ENCODE results near the gene SLC34A3. TPM values are rescaled to one million over a fixed set of nuclear protein-coding genes. Genes with fewer than 3 reads are reported as not detected.
A peak's percentile ranks its signal among the peaks of the same experiment; 100 is the strongest.

Gene SLC34A3
- total RNA-seq, 6 donors from 2014 or later = 0.10 to 0.17 TPM; not detected in 4

DNA sequence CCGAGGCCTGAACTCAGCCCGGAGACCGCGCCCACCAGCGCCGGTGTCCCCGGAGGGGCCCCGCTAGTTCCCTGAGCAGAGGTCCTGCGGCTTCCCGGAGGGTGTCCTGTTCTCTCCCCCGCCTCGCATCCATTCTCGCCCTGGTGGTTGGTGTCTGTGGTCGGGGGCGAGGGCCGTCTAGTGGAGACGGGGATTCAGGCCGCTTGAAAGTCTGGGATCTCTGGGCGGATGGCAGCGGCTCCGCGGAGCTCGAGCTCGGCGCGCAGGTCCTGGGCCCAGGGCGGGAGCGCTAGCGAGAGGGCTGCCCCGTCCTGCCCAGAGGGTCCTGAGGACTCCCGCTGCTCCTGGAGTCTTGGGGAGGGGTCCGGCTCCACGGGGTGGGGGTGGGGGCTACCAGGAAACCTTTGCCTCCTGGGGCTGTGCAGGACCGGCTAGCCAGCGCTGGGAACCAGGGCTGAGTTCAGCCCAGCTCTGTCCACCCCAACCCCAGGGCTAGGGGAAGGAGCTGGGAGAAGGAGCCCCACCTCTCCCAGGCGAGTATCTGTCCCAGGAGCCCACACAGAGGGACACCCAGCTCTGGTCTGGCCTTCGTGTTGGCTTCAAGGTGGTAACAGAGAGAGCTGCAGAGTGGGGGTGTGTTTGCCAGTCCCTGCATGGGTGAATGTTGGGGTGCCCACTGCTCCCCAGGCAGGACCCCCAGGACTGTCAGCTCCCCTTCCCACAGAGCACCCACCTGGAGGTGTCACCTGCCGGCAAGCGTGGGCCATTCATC is 50.8 kb downstream of the SLC34A3 start:
- Histone ChIP-seq H3K27ac (no peak overlapping the region), H3K4me3 (peak overlapping the region in 1 of 4 donors; percentile 5), H3K36me3 (peaks cover 6 to 53% (median 29%) of the 10 kb centered on the region in 4 donors), H3K9me3 (no peaks in the 10 kb centered on the region), H3K27me3 (no peaks in the 10 kb centered on the region), H3K4me1 (peaks cover 26 to 53% (median 33%) of the 10 kb centered on the region in 4 donors)
- TF ChIP-seq POLR2AphosphoS5 (IDR thresholded peaks at IDR 0.05) (no peak), POLR2A (IDR thresholded peaks at IDR 0.05) (no peak), EP300 (IDR thresholded peaks at IDR 0.05) (no peak)
- TF ChIP-seq, protein P1, sequence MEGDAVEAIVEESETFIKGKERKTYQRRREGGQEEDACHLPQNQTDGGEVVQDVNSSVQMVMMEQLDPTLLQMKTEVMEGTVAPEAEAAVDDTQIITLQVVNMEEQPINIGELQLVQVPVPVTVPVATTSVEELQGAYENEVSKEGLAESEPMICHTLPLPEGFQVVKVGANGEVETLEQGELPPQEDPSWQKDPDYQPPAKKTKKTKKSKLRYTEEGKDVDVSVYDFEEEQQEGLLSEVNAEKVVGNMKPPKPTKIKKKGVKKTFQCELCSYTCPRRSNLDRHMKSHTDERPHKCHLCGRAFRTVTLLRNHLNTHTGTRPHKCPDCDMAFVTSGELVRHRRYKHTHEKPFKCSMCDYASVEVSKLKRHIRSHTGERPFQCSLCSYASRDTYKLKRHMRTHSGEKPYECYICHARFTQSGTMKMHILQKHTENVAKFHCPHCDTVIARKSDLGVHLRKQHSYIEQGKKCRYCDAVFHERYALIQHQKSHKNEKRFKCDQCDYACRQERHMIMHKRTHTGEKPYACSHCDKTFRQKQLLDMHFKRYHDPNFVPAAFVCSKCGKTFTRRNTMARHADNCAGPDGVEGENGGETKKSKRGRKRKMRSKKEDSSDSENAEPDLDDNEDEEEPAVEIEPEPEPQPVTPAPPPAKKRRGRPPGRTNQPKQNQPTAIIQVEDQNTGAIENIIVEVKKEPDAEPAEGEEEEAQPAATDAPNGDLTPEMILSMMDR (IDR thresholded peaks at IDR 0.05) = no peak
- WGBS, 2 donors = 70 to 82% methylated on average over 4 to 25 of the region's 39 CpGs
- DNase-seq (peak in 1 of 2 donors; percentile 33), ATAC-seq (ENCODE audit: low FRiP score in 2 of 2) (no peak)

Other genes with a start within 250 kb of the SLC34A3 start
- gene LCNL1, start 247.9 kb upstream of the SLC34A3 start, total RNA-seq = 1 to 10 TPM in 4 of 6 donors, under 1 TPM in 1, not detected in 1; 0.61 to 6.3 (median 1.8) TPM
- 100 to 1,000 TPM in 1 of 6 donors, 10 to 100 TPM in 5; 41.8 to 150 (median 52.8) TPM for gene PAXX, start 238.5 kb upstream of the SLC34A3 start, total RNA-seq
- 100 to 1,000 TPM in 2 of 6 donors, 10 to 100 TPM in 4; 41.9 to 132 (median 85.2) TPM for gene CLIC3, start 234.3 kb upstream of the SLC34A3 start, total RNA-seq
- 10 to 100 TPM; 14.7 to 49.2 (median 29.6) TPM for gene ABCA2, start 202.7 kb upstream of the SLC34A3 start, total RNA-seq
- 1 to 10 TPM in 4 of 6 donors, under 1 TPM in 1, not detected in 1; 0.94 to 2.3 (median 2.0) TPM for gene FUT7, start 198.8 kb upstream of the SLC34A3 start, total RNA-seq
- 100 to 1,000 TPM in 2 of 6 donors, 10 to 100 TPM in 4; 26.7 to 199 (median 73.2) TPM for gene NPDC1, start 184.7 kb upstream of the SLC34A3 start, total RNA-seq
- under 1 TPM in 4 of 6 donors, not detected in 2; 0.34 to 0.98 (median 0.55) TPM for gene ENTPD2, start 176.8 kb upstream of the SLC34A3 start, total RNA-seq
- 1 to 10 TPM in 4 of 6 donors, under 1 TPM in 2; 0.69 to 6.8 (median 1.4) TPM for gene SAPCD2, start 160.3 kb upstream of the SLC34A3 start, total RNA-seq
- 10 to 100 TPM; 10.5 to 69.1 (median 34.0) TPM for gene UAP1L1, start 153.4 kb upstream of the SLC34A3 start, total RNA-seq
- 10 to 100 TPM; 38.0 to 97.4 (median 54.1) TPM for gene MAN1B1, start 143.9 kb upstream of the SLC34A3 start, total RNA-seq
- 100 to 1,000 TPM; 108 to 394 (median 229) TPM for gene DPP7, start 116.2 kb upstream of the SLC34A3 start, total RNA-seq
- 1 to 10 TPM in 1 of 6 donors, under 1 TPM in 2, not detected in 3; 0.17 to 2.1 (median 0.49) TPM for gene GRIN1, start 91.7 kb upstream of the SLC34A3 start, total RNA-seq
- gene LRRC26, start 60.9 kb upstream of the SLC34A3 start, total RNA-seq = 1 to 10 TPM in 3 of 6 donors, under 1 TPM in 1, not detected in 2; 0.46 to 6.3 (median 1.7) TPM
- gene TMEM210, start 58.8 kb upstream of the SLC34A3 start, total RNA-seq = not detected
- 100 to 1,000 TPM in 1 of 6 donors, 10 to 100 TPM in 5; 31.9 to 174 (median 67.3) TPM for gene ANAPC2, start 42.3 kb upstream of the SLC34A3 start, total RNA-seq
- 100 to 1,000 TPM in 1 of 6 donors, 10 to 100 TPM in 5; 39.8 to 110 (median 73.0) TPM for gene SSNA1, start 42.2 kb upstream of the SLC34A3 start, total RNA-seq
- gene TPRN, start 30.2 kb upstream of the SLC34A3 start, total RNA-seq = 10 to 100 TPM; 18.9 to 33.1 (median 27.1) TPM
- 10 to 100 TPM; 17.8 to 35.5 (median 31.1) TPM for gene TMEM203, start 25.3 kb upstream of the SLC34A3 start, total RNA-seq
- gene NDOR1, start 25.2 kb upstream of the SLC34A3 start, total RNA-seq = 10 to 100 TPM in 4 of 6 donors, 1 to 10 TPM in 2; 7.7 to 54.5 (median 18.5) TPM
- gene RNF208, start 8.7 kb upstream of the SLC34A3 start, total RNA-seq = 10 to 100 TPM in 1 of 6 donors, 1 to 10 TPM in 5; 2.3 to 12.6 (median 4.5) TPM
- 1 to 10 TPM in 2 of 6 donors, under 1 TPM in 3, not detected in 1; 0.20 to 2.0 (median 0.97) TPM for gene CYSRT1, start 5.7 kb upstream of the SLC34A3 start, total RNA-seq
- under 1 TPM in 3 of 6 donors, not detected in 3; 0.46 to 0.59 (median 0.57) TPM for gene RNF224, start 3.4 kb upstream of the SLC34A3 start, total RNA-seq
- 100 to 1,000 TPM; 120 to 539 (median 227) TPM for gene TUBB4B, start 10.4 kb downstream of the SLC34A3 start, total RNA-seq
- gene STPG3, start 20.4 kb downstream of the SLC34A3 start, total RNA-seq = under 1 TPM in 1 of 6 donors, not detected in 5; 0.23 TPM
- 10 to 100 TPM; 31.8 to 55.6 (median 49.8) TPM for gene NELFB, start 24.4 kb downstream of the SLC34A3 start, total RNA-seq
- 10 to 100 TPM; 31.5 to 62.6 (median 39.2) TPM for gene TOR4A, start 46.8 kb downstream of the SLC34A3 start, total RNA-seq
- 10 to 100 TPM in 3 of 6 donors, 1 to 10 TPM in 3; 3.1 to 26.9 (median 9.5) TPM for gene NRARP, start 71.4 kb downstream of the SLC34A3 start, total RNA-seq
- 100 to 1,000 TPM in 1 of 6 donors, 10 to 100 TPM in 5; 12.3 to 118 (median 24.8) TPM for gene EXD3, start 192.3 kb downstream of the SLC34A3 start, total RNA-seq
- 10 to 100 TPM in 3 of 6 donors, 1 to 10 TPM in 3; 3.3 to 34.6 (median 11.7) TPM for gene NOXA1, start 192.5 kb downstream of the SLC34A3 start, total RNA-seq
- gene ENTPD8, start 210.5 kb downstream of the SLC34A3 start, total RNA-seq = under 1 TPM in 2 of 6 donors, not detected in 4; 0.15 to 0.17 TPM
- 10 to 100 TPM; 20.4 to 57.6 (median 25.9) TPM for gene NSMF, start 228.4 kb downstream of the SLC34A3 start, total RNA-seq